Measurements from ENCODE around the gene KIF18B.

KIF18B gene

GRCh38 chr17:44915862-44916780 is 31.5 kb downstream of the KIF18B start:
- no peak for DNase-seq

GRCh38 chr17:44915321-44915726 is 32.2 kb downstream of the KIF18B start, which contains the start of gene GFAP:
Gene GFAP, minus strand, starts transcription at chr17:44915500. Its CDS starts 14 bp downstream, at chr17:44915486.
- no peak for DNase-seq

- DNase-seq: no peak
Measured at GRCh38 chr17:44914698-44915271, 32.8 kb downstream of the KIF18B start.

- DNase-seq: peak; percentile 26
Measured at GRCh38 chr17:44914148-44914547, 33.4 kb downstream of the KIF18B start.

GRCh38 chr17:44913676-44914075 is 33.9 kb downstream of the KIF18B start:
- DNase-seq: no peak

GRCh38 chr17:44912763-44913544 is 34.6 kb downstream of the KIF18B start:
- DNase-seq: no peak

- DNase-seq: peak; percentile 32
Measured at GRCh38 chr17:44911133-44912001, 36.2 kb downstream of the KIF18B start.

- no peak for DNase-seq
Measured at GRCh38 chr17:44910231-44911106, 37.1 kb downstream of the KIF18B start.

- DNase-seq: no peak
Measured at GRCh38 chr17:44909681-44910144, 37.9 kb downstream of the KIF18B start.

GRCh38 chr17:44908761-44909326 is 38.7 kb downstream of the KIF18B start:
- no peak for DNase-seq

- no peak for DNase-seq
Measured at GRCh38 chr17:44907729-44908470, 39.7 kb downstream of the KIF18B start.

GRCh38 chr17:44906763-44907728 is 40.5 kb downstream of the KIF18B start:
- DNase-seq: no peak

GRCh38 chr17:44906010-44906646 is 41.4 kb downstream of the KIF18B start:
- DNase-seq: no peak

- no peak for DNase-seq
Measured at GRCh38 chr17:44905006-44906000, 42.3 kb downstream of the KIF18B start.

- DNase-seq: no peak
Measured at GRCh38 chr17:44904001-44904984, 43.3 kb downstream of the KIF18B start.
